AG20443 (cell line): Measurements from ENCODE around the gene SLCO2B1.

Experiments
- DNase-seq: peaks from one replicate; pipeline ENCODE4 v3.0.0; 2012; ENCODE audit warnings: low spot score, mixed read lengths

Gene SLCO2B1

DNA sequence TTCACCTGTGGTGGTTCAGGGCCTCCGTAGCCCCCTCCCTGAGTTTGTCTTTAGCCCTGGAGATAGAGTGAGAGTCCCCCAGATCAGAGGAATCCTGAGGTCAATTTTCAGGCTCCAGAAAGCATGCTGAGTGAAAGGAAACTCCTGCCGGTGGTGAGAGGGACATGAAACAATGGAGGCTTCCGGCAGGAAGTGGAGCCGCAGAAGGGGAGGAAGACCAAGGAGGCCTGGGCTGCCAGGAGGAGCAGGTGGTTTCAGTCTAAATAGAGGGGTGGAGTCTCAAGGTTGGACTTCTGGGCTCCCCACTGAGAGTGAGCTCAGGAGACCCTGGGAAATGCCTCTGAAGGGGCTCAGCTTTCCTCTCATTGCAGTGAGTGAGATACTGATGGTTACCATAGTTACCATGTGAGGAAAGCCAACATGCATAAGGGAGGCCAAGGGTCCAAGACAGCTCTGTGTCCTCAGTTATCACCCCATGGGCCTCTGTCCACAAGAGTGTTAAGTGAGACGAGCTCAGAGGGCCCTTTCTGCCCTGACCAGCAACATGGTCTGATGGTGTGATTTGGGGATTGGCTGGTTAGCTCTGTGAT lies 10.7 kb downstream of the SLCO2B1 start:
- no peak for DNase-seq

GRCh38 chr11:75162954-75163353 lies 12.0 kb downstream of the SLCO2B1 start:
- DNase-seq, result no peak

GRCh38 chr11:75163921-75164849 lies 13.3 kb downstream of the SLCO2B1 start:
- no peak for DNase-seq

DNA sequence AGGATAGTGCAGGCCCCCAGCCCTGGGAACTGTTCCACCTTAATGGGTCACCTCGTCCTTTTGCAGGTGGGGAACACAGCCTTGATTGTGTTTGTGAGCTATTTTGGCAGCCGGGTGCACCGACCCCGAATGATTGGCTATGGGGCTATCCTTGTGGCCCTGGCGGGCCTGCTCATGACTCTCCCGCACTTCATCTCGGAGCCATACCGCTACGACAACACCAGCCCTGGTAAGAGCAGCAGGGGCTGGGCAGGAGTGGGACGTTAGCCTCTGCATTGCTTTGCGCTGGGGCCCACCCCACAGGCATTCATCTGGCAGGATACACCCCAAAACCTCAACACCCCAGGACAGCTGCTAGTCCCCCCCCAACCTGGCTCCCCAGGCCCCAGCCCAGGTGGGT lies 14.8 kb downstream of the SLCO2B1 start:
- DNase-seq, result no peak

DNA sequence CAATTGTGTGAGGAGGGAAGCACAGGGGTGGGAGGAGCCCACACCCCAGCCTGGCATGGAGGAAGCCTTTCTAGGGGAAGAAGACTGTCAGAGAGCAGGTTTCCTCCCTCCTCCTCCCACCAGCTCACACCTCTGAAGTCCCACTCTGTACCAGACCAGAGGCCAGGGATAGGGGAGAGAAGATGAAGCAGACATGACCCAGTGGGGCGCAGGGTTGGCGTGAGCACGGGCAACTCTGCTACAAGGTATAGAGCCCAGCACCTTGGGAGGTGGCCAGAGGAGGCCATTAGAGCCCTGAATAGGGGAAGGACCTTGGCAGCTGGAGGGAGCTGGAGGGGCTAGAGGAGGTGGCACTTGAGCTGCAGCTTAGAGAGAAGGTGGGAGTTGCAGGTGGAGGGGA lies 15.9 kb downstream of the SLCO2B1 start:
- no peak for DNase-seq

DNA sequence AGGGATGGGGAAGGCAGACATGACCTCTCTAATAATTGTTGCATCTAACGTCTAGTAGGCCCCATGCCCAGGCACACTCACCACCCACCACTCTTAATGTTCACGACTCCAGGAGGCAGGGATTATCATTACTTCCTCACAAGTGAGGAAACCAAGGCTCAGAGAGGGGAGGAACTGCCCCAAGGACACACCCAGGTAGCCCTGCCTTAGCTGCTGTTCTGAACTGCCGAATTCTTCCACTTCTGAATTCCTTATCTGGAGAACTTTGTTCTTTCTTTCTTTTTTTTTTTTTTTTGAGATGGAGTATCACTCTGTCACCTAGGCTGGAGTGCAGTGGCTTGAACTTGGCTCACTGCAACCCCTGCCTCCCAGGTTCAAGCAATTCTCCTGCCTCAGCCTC lies 16.7 kb downstream of the SLCO2B1 start:
- DNase-seq, result no peak

DNA sequence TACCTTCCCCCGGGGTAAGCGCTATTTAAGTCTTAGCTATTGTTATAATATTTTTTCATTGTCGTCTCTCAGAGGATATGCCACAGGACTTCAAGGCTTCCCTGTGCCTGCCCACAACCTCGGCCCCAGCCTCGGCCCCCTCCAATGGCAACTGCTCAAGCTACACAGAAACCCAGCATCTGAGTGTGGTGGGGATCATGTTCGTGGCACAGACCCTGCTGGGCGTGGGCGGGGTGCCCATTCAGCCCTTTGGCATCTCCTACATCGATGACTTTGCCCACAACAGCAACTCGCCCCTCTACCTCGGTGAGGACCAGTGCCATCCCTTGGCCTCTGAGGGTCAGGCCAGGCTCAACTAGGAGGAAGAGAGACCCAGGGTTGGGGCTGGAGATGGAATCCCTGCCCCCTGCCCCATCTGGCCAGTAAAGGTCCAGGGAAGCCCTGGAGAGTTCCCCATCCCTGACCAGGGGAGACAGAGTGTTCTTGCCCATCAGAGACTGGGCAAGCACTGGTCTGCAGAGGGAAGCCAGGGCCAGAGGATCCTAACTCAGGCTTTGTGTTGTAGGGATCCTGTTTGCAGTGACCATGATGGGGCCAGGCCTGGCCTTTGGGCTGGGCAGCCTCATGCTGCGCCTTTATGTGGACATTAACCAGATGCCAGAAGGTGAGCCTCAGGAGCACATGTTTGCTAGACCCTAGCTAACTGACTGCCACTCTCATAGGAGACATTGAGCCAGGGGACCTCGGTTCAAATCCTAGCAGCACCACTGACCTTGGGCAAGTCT lies 18.4 kb downstream of the SLCO2B1 start:
- no peak for DNase-seq

GRCh38 chr11:75170516-75171201 lies 19.8 kb downstream of the SLCO2B1 start:
- DNase-seq, result no peak

- DNase-seq, result no peak
These were observed 22.4 kb downstream of the SLCO2B1 start for GRCh38 chr11:75173336-75173735.

GRCh38 chr11:75174781-75175370 lies 24.0 kb downstream of the SLCO2B1 start:
- DNase-seq, result no peak

GRCh38 chr11:75182664-75183063 lies 31.8 kb downstream of the SLCO2B1 start:
- DNase-seq, result no peak

DNA sequence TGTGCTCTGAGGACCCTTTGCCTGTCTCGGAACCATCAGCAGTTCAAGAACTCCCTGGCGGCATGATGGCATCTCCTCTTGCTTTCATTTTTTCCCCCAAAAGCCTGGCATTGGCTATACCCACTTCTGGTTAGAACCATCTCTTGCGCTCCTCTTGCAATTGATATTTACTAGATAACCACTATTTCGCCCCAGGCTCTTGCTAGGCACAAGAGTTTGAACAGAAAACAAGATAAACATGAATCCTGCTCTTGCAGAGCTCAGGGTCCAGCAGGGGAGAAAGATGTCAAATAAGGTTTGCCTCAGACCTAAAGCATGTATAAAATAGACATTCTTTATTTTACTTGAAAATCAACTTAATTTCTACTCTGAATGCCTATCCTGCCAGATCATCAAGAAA lies 33.1 kb downstream of the SLCO2B1 start:
- DNase-seq, result no peak

DNA sequence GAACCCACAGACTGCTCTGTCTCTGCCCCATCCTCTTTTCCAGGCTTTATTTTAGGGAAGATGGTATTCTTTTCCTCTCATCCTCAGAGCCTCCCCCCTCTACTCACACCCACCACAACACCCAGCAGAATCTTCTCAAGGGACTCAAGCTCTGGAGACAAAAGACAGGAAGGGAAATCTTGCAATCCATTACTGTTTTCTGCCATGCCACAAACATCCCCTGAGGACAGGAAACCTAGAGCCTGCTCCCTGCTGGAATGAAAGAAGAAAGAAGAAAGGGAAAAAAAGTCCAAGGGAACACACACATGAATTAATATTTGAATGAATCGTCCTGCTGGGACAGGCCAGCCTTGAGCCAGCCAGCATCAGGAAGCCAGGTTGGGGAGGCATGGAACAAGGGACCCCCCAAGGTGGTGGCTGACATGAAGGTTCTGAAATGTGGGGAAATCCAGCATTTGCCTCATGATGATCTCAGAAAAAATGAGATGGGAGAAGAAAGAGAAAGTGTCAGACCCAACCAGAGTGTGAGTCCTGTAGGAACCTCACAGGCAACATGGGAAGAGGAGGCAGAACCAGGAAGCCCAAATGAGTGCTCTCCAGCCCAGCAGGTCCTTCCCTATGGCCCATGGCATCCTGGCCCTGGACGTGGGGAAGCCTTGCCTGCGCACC lies 34.0 kb downstream of the SLCO2B1 start:
- no peak for DNase-seq

- DNase-seq, result no peak
These were observed 35.0 kb downstream of the SLCO2B1 start for GRCh38 chr11:75185866-75186265.

GRCh38 chr11:75186999-75187398 lies 36.1 kb downstream of the SLCO2B1 start:
- no peak for DNase-seq

GRCh38 chr11:75188671-75189070 lies 37.8 kb downstream of the SLCO2B1 start:
- DNase-seq, result no peak

GRCh38 chr11:75189108-75189507 lies 38.2 kb downstream of the SLCO2B1 start:
- no peak for DNase-seq

- no peak for DNase-seq
These were observed 39.0 kb downstream of the SLCO2B1 start for GRCh38 chr11:75189911-75190310.

DNA sequence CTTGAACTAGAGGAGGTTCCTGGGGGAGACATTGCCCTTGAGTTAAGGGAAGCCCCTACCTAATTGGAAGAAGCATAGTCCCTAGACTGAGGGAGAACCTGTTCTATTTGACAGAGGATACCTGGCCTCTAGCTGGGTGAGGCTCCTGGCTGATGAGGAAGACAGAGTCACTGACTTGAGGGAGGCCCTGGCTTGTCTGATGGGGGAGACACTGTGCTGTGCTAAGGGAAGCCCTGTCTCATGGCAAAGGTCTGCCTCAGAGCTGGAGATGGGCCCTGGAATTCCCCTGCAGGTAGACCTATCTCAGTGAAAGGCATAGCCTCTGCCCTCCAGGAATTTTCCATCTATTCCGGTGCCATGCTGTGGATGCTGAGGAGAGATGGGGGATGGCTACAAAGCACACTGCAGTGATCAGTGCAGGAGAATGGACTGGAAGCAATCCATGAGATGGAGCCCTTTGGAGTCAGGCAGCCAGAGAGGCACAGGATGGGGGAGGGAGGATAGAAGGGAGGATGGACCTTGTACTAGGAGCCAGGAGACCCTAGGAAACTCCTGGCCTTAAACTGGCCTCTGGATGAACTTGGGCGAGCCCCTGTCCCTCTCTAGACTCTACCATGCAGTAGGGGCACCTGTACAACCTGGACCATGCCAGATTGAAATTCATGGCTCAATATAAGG lies 39.9 kb downstream of the SLCO2B1 start:
- DNase-seq, result no peak

GRCh38 chr11:75191330-75191717 lies 40.4 kb downstream of the SLCO2B1 start:
- DNase-seq, result no peak

- no peak for DNase-seq
These were observed 42.4 kb downstream of the SLCO2B1 start for GRCh38 chr11:75193271-75193670.
